ENCODE results near the gene ELMO1. TPM values are rescaled to one million over a fixed set of nuclear protein-coding genes. Genes with fewer than 3 reads are reported as not detected.
A peak's percentile ranks its signal among the peaks of the same experiment; 100 is the strongest.

The ELMO1 gene
- total and polyA plus RNA-seq, 2 experiments from 2014 or later, result 6.5 to 24.9 TPM

DNA sequence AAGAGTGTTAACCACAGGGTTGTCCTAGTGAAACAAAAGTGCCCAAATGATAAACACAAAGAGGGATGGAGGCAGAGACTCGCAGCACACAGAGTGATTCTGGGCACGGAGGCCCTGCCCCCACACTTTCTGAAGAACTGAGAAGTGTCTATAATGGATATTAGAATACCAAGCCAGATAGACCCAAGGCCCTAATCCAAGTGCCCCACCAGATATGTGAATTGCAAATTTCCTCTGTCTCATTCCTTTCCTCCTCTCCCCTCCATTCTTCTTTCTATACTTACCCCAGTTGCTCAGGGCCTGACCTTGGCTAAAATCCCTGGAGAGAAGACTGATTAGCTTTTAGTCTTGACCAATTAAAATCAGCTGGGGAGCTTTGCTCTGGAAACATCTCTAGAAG lies 617.6 kb downstream of the ELMO1 start:
- no peaks in the 10 kb centered on the region for H3K27me3 Mint-ChIP-seq (ENCODE audit: insufficient read depth, low read depth, poor library complexity)
- H3K4me1 ChIP-seq (ENCODE audit: insufficient read depth), result no peaks in the 10 kb centered on the region
- no peaks in the 10 kb centered on the region for H3K36me3 Mint-ChIP-seq (ENCODE audit: low read depth)
- H3K4me1 Mint-ChIP-seq, result peaks cover 5% of the 10 kb centered on the region; the same call in 2 of the 3 replicates
- no peak overlapping the region for H3K27ac Mint-ChIP-seq
- no peaks in the 10 kb centered on the region for H3K9me3 Mint-ChIP-seq
- H3K27ac ChIP-seq (ENCODE audit: low read depth), result no peak overlapping the region
- no peaks in the 10 kb centered on the region for H4K20me1 ChIP-seq (replicated peaks; ENCODE audit: insufficient read depth)
- no peaks in the 10 kb centered on the region for H3F3A ChIP-seq (replicated peaks; ENCODE audit: low read depth)
- TF ChIP-seq, protein P1, sequence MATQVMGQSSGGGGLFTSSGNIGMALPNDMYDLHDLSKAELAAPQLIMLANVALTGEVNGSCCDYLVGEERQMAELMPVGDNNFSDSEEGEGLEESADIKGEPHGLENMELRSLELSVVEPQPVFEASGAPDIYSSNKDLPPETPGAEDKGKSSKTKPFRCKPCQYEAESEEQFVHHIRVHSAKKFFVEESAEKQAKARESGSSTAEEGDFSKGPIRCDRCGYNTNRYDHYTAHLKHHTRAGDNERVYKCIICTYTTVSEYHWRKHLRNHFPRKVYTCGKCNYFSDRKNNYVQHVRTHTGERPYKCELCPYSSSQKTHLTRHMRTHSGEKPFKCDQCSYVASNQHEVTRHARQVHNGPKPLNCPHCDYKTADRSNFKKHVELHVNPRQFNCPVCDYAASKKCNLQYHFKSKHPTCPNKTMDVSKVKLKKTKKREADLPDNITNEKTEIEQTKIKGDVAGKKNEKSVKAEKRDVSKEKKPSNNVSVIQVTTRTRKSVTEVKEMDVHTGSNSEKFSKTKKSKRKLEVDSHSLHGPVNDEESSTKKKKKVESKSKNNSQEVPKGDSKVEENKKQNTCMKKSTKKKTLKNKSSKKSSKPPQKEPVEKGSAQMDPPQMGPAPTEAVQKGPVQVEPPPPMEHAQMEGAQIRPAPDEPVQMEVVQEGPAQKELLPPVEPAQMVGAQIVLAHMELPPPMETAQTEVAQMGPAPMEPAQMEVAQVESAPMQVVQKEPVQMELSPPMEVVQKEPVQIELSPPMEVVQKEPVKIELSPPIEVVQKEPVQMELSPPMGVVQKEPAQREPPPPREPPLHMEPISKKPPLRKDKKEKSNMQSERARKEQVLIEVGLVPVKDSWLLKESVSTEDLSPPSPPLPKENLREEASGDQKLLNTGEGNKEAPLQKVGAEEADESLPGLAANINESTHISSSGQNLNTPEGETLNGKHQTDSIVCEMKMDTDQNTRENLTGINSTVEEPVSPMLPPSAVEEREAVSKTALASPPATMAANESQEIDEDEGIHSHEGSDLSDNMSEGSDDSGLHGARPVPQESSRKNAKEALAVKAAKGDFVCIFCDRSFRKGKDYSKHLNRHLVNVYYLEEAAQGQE (IDR thresholded peaks at IDR 0.05; ENCODE audit: unreplicated experiment), result no peak
- TF ChIP-seq ZNF331 (CRISPR knock-in tag; IDR thresholded peaks at IDR 0.05; ENCODE audit: low read depth), result no peak
- TF ChIP-seq EZH2phosphoT487 (IDR thresholded peaks at IDR 0.05; ENCODE audit: unreplicated experiment), result no peak
- no peak for TF ChIP-seq JUNB (IDR thresholded peaks at IDR 0.05; ENCODE audit: unreplicated experiment)
- TF ChIP-seq, protein P2, sequence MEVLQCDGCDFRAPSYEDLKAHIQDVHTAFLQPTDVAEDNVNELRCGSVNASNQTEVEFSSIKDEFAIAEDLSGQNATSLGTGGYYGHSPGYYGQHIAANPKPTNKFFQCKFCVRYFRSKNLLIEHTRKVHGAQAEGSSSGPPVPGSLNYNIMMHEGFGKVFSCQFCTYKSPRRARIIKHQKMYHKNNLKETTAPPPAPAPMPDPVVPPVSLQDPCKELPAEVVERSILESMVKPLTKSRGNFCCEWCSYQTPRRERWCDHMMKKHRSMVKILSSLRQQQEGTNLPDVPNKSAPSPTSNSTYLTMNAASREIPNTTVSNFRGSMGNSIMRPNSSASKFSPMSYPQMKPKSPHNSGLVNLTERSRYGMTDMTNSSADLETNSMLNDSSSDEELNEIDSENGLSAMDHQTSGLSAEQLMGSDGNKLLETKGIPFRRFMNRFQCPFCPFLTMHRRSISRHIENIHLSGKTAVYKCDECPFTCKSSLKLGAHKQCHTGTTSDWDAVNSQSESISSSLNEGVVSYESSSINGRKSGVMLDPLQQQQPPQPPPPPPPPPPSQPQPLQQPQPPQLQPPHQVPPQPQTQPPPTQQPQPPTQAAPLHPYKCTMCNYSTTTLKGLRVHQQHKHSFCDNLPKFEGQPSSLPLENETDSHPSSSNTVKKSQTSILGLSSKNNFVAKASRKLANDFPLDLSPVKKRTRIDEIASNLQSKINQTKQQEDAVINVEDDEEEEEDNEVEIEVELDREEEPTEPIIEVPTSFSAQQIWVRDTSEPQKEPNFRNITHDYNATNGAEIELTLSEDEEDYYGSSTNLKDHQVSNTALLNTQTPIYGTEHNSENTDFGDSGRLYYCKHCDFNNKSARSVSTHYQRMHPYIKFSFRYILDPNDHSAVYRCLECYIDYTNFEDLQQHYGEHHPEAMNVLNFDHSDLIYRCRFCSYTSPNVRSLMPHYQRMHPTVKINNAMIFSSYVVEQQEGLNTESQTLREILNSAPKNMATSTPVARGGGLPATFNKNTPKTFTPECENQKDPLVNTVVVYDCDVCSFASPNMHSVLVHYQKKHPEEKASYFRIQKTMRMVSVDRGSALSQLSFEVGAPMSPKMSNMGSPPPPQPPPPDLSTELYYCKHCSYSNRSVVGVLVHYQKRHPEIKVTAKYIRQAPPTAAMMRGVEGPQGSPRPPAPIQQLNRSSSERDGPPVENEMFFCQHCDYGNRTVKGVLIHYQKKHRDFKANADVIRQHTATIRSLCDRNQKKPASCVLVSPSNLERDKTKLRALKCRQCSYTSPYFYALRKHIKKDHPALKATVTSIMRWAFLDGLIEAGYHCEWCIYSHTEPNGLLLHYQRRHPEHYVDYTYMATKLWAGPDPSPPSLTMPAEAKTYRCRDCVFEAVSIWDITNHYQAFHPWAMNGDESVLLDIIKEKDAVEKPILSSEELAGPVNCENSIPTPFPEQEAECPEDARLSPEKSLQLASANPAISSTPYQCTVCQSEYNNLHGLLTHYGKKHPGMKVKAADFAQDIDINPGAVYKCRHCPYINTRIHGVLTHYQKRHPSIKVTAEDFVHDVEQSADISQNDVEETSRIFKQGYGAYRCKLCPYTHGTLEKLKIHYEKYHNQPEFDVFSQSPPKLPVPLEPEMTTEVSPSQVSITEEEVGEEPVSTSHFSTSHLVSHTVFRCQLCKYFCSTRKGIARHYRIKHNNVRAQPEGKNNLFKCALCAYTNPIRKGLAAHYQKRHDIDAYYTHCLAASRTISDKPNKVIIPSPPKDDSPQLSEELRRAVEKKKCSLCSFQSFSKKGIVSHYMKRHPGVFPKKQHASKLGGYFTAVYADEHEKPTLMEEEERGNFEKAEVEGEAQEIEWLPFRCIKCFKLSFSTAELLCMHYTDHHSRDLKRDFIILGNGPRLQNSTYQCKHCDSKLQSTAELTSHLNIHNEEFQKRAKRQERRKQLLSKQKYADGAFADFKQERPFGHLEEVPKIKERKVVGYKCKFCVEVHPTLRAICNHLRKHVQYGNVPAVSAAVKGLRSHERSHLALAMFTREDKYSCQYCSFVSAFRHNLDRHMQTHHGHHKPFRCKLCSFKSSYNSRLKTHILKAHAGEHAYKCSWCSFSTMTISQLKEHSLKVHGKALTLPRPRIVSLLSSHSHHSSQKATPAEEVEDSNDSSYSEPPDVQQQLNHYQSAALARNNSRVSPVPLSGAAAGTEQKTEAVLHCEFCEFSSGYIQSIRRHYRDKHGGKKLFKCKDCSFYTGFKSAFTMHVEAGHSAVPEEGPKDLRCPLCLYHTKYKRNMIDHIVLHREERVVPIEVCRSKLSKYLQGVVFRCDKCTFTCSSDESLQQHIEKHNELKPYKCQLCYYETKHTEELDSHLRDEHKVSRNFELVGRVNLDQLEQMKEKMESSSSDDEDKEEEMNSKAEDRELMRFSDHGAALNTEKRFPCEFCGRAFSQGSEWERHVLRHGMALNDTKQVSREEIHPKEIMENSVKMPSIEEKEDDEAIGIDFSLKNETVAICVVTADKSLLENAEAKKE (CRISPR knock-in tag; IDR thresholded peaks at IDR 0.05), result no peak
- no peak for TF ChIP-seq ZNF114 (CRISPR knock-in tag; IDR thresholded peaks at IDR 0.05)
- no peak for TF ChIP-seq STAT1 (IDR thresholded peaks at IDR 0.05; ENCODE audit: unreplicated experiment)
- no peak for TF ChIP-seq POLR2AphosphoS5 (IDR thresholded peaks at IDR 0.05; ENCODE audit: low read depth)
- TF ChIP-seq, protein P3, sequence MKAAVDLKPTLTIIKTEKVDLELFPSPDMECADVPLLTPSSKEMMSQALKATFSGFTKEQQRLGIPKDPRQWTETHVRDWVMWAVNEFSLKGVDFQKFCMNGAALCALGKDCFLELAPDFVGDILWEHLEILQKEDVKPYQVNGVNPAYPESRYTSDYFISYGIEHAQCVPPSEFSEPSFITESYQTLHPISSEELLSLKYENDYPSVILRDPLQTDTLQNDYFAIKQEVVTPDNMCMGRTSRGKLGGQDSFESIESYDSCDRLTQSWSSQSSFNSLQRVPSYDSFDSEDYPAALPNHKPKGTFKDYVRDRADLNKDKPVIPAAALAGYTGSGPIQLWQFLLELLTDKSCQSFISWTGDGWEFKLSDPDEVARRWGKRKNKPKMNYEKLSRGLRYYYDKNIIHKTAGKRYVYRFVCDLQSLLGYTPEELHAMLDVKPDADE (IDR thresholded peaks at IDR 0.05), result no peak
- TF ChIP-seq, protein P4, sequence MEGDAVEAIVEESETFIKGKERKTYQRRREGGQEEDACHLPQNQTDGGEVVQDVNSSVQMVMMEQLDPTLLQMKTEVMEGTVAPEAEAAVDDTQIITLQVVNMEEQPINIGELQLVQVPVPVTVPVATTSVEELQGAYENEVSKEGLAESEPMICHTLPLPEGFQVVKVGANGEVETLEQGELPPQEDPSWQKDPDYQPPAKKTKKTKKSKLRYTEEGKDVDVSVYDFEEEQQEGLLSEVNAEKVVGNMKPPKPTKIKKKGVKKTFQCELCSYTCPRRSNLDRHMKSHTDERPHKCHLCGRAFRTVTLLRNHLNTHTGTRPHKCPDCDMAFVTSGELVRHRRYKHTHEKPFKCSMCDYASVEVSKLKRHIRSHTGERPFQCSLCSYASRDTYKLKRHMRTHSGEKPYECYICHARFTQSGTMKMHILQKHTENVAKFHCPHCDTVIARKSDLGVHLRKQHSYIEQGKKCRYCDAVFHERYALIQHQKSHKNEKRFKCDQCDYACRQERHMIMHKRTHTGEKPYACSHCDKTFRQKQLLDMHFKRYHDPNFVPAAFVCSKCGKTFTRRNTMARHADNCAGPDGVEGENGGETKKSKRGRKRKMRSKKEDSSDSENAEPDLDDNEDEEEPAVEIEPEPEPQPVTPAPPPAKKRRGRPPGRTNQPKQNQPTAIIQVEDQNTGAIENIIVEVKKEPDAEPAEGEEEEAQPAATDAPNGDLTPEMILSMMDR (conservative IDR thresholded peaks at IDR 0.05; ENCODE audit: low read depth in 2 of 2), result no peak
- TF ChIP-seq NANOG (IDR thresholded peaks at IDR 0.05; ENCODE audit: borderline replicate concordance), result no peak
- no peak for TF ChIP-seq CREB1 (CRISPR knock-in tag; IDR thresholded peaks at IDR 0.05; ENCODE audit: low read depth)
- no peak for TF ChIP-seq EZH2 (IDR thresholded peaks at IDR 0.05; ENCODE audit: low read depth, unreplicated experiment)
- H3K79me2 ChIP-seq (replicated peaks; ENCODE audit: insufficient read depth), result no peaks in the 10 kb centered on the region
- H3K4me3 Mint-ChIP-seq, result no peak overlapping the region
- H2AFZ ChIP-seq, result peak overlapping the region; percentile 10; the same call in 1 of the 2 replicates
- H3K4me3 ChIP-seq, result no peak overlapping the region
- H3K9me2 ChIP-seq (ENCODE audit: insufficient read depth), result 0 out of 2 replicates have a peak, but pooled peaks cover 2% of the 10 kb centered on the region
- no peak for ATAC-seq
- H3K36me3 ChIP-seq (ENCODE audit: insufficient read depth), result no peaks in the 10 kb centered on the region
- no peak for DNase-seq (ENCODE audit: low spot score)
- no peaks in the 10 kb centered on the region for H3K27me3 ChIP-seq (ENCODE audit: insufficient read depth)
- no peak overlapping the region; the same call in 1 of the 2 replicates for H3K4me2 ChIP-seq

Data from GM23338 (cell line).